Glutamatergic neuron (in vitro differentiated cells): ENCODE measurements around the gene CCL17. TPM values are rescaled to one million over a fixed set of nuclear protein-coding genes. Genes with fewer than 3 reads are reported as not detected.

Experiments used
- DNase-seq: peaks from one replicate; pipeline ENCODE4 v3.0.0; 2022
- H3K27ac Mint-ChIP-seq: one replicate; pipeline ENCODE4 v1.8.0; 2020; ENCODE audit warnings: mild to moderate bottlenecking, mixed read lengths, inconsistent platforms; ENCODE audit not compliant: unreplicated experiment
- H3K27me3 Mint-ChIP-seq: one replicate; pipeline ENCODE4 v1.8.0; 2020; ENCODE audit warnings: mild to moderate bottlenecking, moderate library complexity, mixed read lengths, inconsistent platforms; ENCODE audit not compliant: unreplicated experiment
- H3K36me3 Mint-ChIP-seq: one replicate; pipeline ENCODE4 v1.8.0; 2020; ENCODE audit warnings: mild to moderate bottlenecking, mixed read lengths, inconsistent platforms; ENCODE audit not compliant: unreplicated experiment
- H3K4me1 Mint-ChIP-seq: one replicate; pipeline ENCODE4 v1.8.0; 2020; ENCODE audit warnings: mild to moderate bottlenecking, low read depth, mixed read lengths, inconsistent platforms; ENCODE audit not compliant: unreplicated experiment
- H3K4me3 Mint-ChIP-seq: one replicate; pipeline ENCODE4 v1.8.0; 2020; ENCODE audit warnings: mild to moderate bottlenecking, mixed read lengths, inconsistent platforms; ENCODE audit not compliant: unreplicated experiment
- H3K9me3 Mint-ChIP-seq: one replicate; pipeline ENCODE4 v1.8.0; 2020; ENCODE audit warnings: mild to moderate bottlenecking, moderate library complexity, mixed read lengths, inconsistent platforms; ENCODE audit not compliant: unreplicated experiment
- CTCF ChIP-seq: fragments of 200-600 bp; sonication (generic); IDR thresholded peaks from one replicate; pipeline ENCODE4 v1.5.0; 2021; ENCODE audit not compliant: partially characterized antibody, unreplicated experiment
- total RNA-seq: library from RNA; stranded (reverse); fragmentation: NEBNext Ultra II Directional; extraction: Animal tissue kit (Norgen Biotek cat#: 25700); gene quantifications from one replicate; pipeline ENCODE4 v1.2.1, GENCODE V29; 2021; ENCODE audit not compliant: unreplicated experiment

Gene CCL17
- total RNA-seq, 1 donor from 2014 or later: not detected

GRCh38 chr16:57383276-57384247 is 21.0 kb upstream of the CCL17 start:
- H3K4me3 Mint-ChIP-seq: no peak overlapping the region
- H3K36me3 Mint-ChIP-seq: no peaks in the 10 kb centered on the region
- no peak for TF ChIP-seq CTCF
- no peak for DNase-seq
- H3K9me3 Mint-ChIP-seq: peaks cover 2% of the 10 kb centered on the region
- no peak overlapping the region for H3K27ac Mint-ChIP-seq
- H3K4me1 Mint-ChIP-seq: no peaks in the 10 kb centered on the region
- H3K27me3 Mint-ChIP-seq: peaks cover 1% of the 10 kb centered on the region

- no peak for TF ChIP-seq CTCF
- no peak for DNase-seq
- H3K27me3 Mint-ChIP-seq: peaks cover 1% of the 10 kb centered on the region
- peaks cover 2% of the 10 kb centered on the region for H3K9me3 Mint-ChIP-seq
- H3K36me3 Mint-ChIP-seq: no peaks in the 10 kb centered on the region
- no peak overlapping the region for H3K4me3 Mint-ChIP-seq
- H3K27ac Mint-ChIP-seq: no peak overlapping the region
- no peaks in the 10 kb centered on the region for H3K4me1 Mint-ChIP-seq
Observed at GRCh38 chr16:57384248-57385070, 20.1 kb upstream of the CCL17 start.

GRCh38 chr16:57385083-57385482 is 19.5 kb upstream of the CCL17 start:
- no peak for TF ChIP-seq CTCF
- no peak for DNase-seq
- no peak overlapping the region for H3K4me3 Mint-ChIP-seq
- H3K9me3 Mint-ChIP-seq: peaks cover 2% of the 10 kb centered on the region
- H3K36me3 Mint-ChIP-seq: no peaks in the 10 kb centered on the region
- H3K27me3 Mint-ChIP-seq: peaks cover 1% of the 10 kb centered on the region
- H3K4me1 Mint-ChIP-seq: no peaks in the 10 kb centered on the region
- H3K27ac Mint-ChIP-seq: no peak overlapping the region

- DNase-seq: no peak
- no peak overlapping the region for H3K4me3 Mint-ChIP-seq
- no peaks in the 10 kb centered on the region for H3K4me1 Mint-ChIP-seq
- H3K36me3 Mint-ChIP-seq: no peaks in the 10 kb centered on the region
- peaks cover 2% of the 10 kb centered on the region for H3K9me3 Mint-ChIP-seq
- TF ChIP-seq CTCF: no peak
- H3K27me3 Mint-ChIP-seq: peaks cover 1% of the 10 kb centered on the region
- no peak overlapping the region for H3K27ac Mint-ChIP-seq
Observed at GRCh38 chr16:57386381-57386951, 18.1 kb upstream of the CCL17 start.
